GM18505 (cell line): ENCODE measurements around the gene GRM7.

ENCODE experiments used
- ATAC-seq: cut with Tn5 transposase; IDR thresholded peaks from one replicate; pipeline ENCODE4 v1.9.1; 2021; ENCODE audit not compliant: unreplicated experiment
- POLR2A ChIP-seq: IDR thresholded peaks from 4 replicates; pipeline ENCODE4 v1.6.1; 2011; ENCODE audit warnings: borderline replicate concordance; ENCODE audit not compliant: insufficient read depth, insufficient read length; ENCODE audit errors: extremely low read depth

GRM7 gene

GRCh38 chr3:7568526-7569184 lies 707.7 kb downstream of the GRM7 start:
- TF ChIP-seq POLR2A: no peak
- ATAC-seq: no peak

GRCh38 chr3:7573330-7573729 lies 712.4 kb downstream of the GRM7 start:
- ATAC-seq: no peak
- TF ChIP-seq POLR2A: no peak

GRCh38 chr3:7574435-7574834 lies 713.5 kb downstream of the GRM7 start:
- TF ChIP-seq POLR2A: no peak
- no peak for ATAC-seq

GRCh38 chr3:7576071-7576470 lies 715.2 kb downstream of the GRM7 start:
- no peak for TF ChIP-seq POLR2A

GRCh38 chr3:7576506-7576905 lies 715.6 kb downstream of the GRM7 start:
- TF ChIP-seq POLR2A: no peak

More at GRCh38 chr3:7576071-7576470, 715.2 kb downstream of the GRM7 start:
- ATAC-seq: no peak

GRCh38 chr3:7577513-7577912 lies 716.6 kb downstream of the GRM7 start:
- TF ChIP-seq POLR2A: no peak
- no peak for ATAC-seq

More at GRCh38 chr3:7576506-7576905, 715.6 kb downstream of the GRM7 start:
- ATAC-seq: no peak

GRCh38 chr3:7581831-7582230 lies 720.9 kb downstream of the GRM7 start:
- no peak for ATAC-seq
- no peak for TF ChIP-seq POLR2A

- no peak for TF ChIP-seq POLR2A
- ATAC-seq: no peak
Measured at GRCh38 chr3:7585052-7585451, 724.1 kb downstream of the GRM7 start.

GRCh38 chr3:7588236-7588635 lies 727.3 kb downstream of the GRM7 start:
- ATAC-seq: no peak
- no peak for TF ChIP-seq POLR2A

- no peak for TF ChIP-seq POLR2A
- ATAC-seq: no peak
Measured at GRCh38 chr3:7589526-7589925, 728.6 kb downstream of the GRM7 start.

GRCh38 chr3:7602297-7602696 lies 741.4 kb downstream of the GRM7 start:
- TF ChIP-seq POLR2A: no peak
- ATAC-seq: no peak

- ATAC-seq: no peak
- TF ChIP-seq POLR2A: no peak
Measured at GRCh38 chr3:7607083-7607482, 746.2 kb downstream of the GRM7 start.

GRCh38 chr3:7607676-7608075 lies 746.8 kb downstream of the GRM7 start:
- ATAC-seq: no peak
- TF ChIP-seq POLR2A: no peak

GRCh38 chr3:7610634-7611033 lies 749.7 kb downstream of the GRM7 start:
- TF ChIP-seq POLR2A: no peak
- no peak for ATAC-seq

- TF ChIP-seq POLR2A: no peak
- ATAC-seq: no peak
Measured at GRCh38 chr3:7615043-7615442, 754.1 kb downstream of the GRM7 start.
